Naive B cell (primary cell): ENCODE results near the gene MXRA7. TPM values are rescaled to one million over a fixed set of nuclear protein-coding genes. Genes with fewer than 3 reads are reported as not detected.

ENCODE experiments used
- ATAC-seq, 2 donors: fragments of 150-1000 bp; cut with Tn5 transposase; 2 replicates each; pipeline ENCODE4 v1.10.0; 2021; ENCODE audit warnings: low read depth in 2 of 2, mild to moderate bottlenecking in 2 of 2, moderate library complexity in 2 of 2
- DNase-seq: peaks from one replicate; pipeline ENCODE4 v3.0.0; 2022
- H3K27ac Mint-ChIP-seq, 6 donors: one replicate each; pipeline ENCODE4 v1.8.0; 2020 to 2022; ENCODE audit warnings: mild to moderate bottlenecking in 6 of 6, mixed read lengths in 6 of 6, moderate library complexity in 5 of 6, inconsistent platforms in 2 of 6
- H3K27me3 Mint-ChIP-seq, 3 donors: one replicate each; pipeline ENCODE4 v1.8.0; 2021 to 2022; ENCODE audit warnings: mixed read lengths in 3 of 3, mild to moderate bottlenecking in 1 of 3
- H3K36me3 Mint-ChIP-seq, 2 donors: one replicate each; pipeline ENCODE4 v1.8.0; 2020 to 2022; ENCODE audit warnings: mixed read lengths in 2 of 2, inconsistent platforms in 1 of 2, mild to moderate bottlenecking in 1 of 2
- H3K4me1 Mint-ChIP-seq, 3 donors: one replicate each; pipeline ENCODE4 v1.8.0; 2020 to 2022; ENCODE audit warnings: mixed read lengths in 3 of 3, inconsistent platforms in 1 of 3, mild to moderate bottlenecking in 1 of 3, moderate library complexity in 1 of 3
- H3K4me3 Mint-ChIP-seq, 8 donors: one replicate each; pipeline ENCODE4 v1.8.0; 2020 to 2022; ENCODE audit warnings: mild to moderate bottlenecking in 8 of 8, mixed read lengths in 8 of 8, moderate library complexity in 8 of 8, inconsistent platforms in 2 of 8
- H3K9me3 Mint-ChIP-seq, 7 donors: one replicate each; pipeline ENCODE4 v1.8.0; 2020 to 2022; ENCODE audit warnings: mixed read lengths in 7 of 7, mild to moderate bottlenecking in 5 of 7, inconsistent platforms in 2 of 7, moderate library complexity in 1 of 7
- polyA plus RNA-seq, 6 donors: library from polyadenylated mRNA; unstranded; fragments of 300-500 nt; fragmentation: Illumina TruSeq; gene quantifications; one replicate each; pipeline ENCODE4 v1.2.3, GENCODE V29; 2021; ENCODE audit warnings: low read depth in 6 of 6

MXRA7 gene
- polyA plus RNA-seq, 6 donors from 2014 or later: 1.8 to 7.7 (median 3.5) TPM

- DNase-seq (no peak), ATAC-seq (no peak)
- H3K27me3 Mint-ChIP-seq: no peaks in the 10 kb centered on the region
- no peaks in the 10 kb centered on the region for H3K4me1 Mint-ChIP-seq
- peak overlapping the region in 1 of 8 donors; percentile 33 for H3K4me3 Mint-ChIP-seq
- H3K9me3 Mint-ChIP-seq: no peaks in the 10 kb centered on the region
- no peak overlapping the region for H3K27ac Mint-ChIP-seq
- no peaks in the 10 kb centered on the region for H3K36me3 Mint-ChIP-seq
These were observed 28.5 kb downstream of the MXRA7 start for GRCh38 chr17:76682296-76682695.

- no peaks in the 10 kb centered on the region for H3K4me1 Mint-ChIP-seq
- H3K27me3 Mint-ChIP-seq: no peaks in the 10 kb centered on the region
- H3K4me3 Mint-ChIP-seq: no peak overlapping the region
- peak; percentile 61 to 75 for ATAC-seq
- H3K27ac Mint-ChIP-seq: no peak overlapping the region
- H3K9me3 Mint-ChIP-seq: no peaks in the 10 kb centered on the region
- H3K36me3 Mint-ChIP-seq: no peaks in the 10 kb centered on the region
- peak; percentile 40 for DNase-seq
These were observed 29.3 kb downstream of the MXRA7 start for GRCh38 chr17:76681222-76682137.

DNA sequence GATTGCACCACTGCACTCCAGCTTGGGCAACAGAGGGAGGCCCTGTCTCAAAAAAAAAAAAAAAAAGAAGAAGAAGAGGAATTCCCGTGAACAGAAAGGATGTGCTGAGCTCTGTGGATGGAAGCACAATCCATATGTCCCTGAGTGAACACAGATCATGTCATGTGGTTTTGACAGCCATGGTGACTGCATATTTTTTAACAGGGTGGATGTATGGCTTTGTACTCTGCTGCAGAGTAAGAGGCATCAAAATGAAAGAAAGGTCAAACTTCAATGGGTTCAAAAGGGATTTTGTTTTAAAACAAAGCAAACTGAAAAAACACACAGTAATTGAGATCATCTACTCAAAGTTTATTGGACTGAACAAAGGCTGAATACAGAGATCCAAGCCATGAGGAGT, 31.5 kb downstream of the MXRA7 start:
- no peaks in the 10 kb centered on the region for H3K4me1 Mint-ChIP-seq
- DNase-seq: no peak
- no peak overlapping the region for H3K27ac Mint-ChIP-seq
- ATAC-seq: no peak
- no peaks in the 10 kb centered on the region for H3K36me3 Mint-ChIP-seq
- no peaks in the 10 kb centered on the region for H3K27me3 Mint-ChIP-seq
- H3K9me3 Mint-ChIP-seq: no peaks in the 10 kb centered on the region
- no peak overlapping the region for H3K4me3 Mint-ChIP-seq

DNA sequence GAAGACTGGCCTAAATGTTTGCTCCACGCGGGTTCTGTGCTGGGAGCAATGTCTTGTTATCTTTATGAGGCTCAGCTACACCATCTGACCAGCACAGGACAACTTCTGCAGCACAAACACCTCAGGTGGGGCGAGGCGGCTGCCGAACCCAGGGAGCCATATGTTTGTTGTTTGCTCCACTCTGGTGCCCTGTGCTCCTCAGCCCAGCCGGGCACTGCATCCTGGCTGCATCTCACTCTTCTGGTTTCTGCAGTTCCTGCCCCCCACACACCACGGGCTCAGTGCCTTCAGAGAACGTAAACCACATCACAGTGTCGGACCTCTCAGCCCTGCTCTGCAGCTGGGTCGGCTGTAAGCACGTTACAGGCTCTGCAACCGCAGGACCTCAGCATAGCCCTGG, 32.4 kb downstream of the MXRA7 start:
- Mint-ChIP-seq H3K27me3 (no peaks in the 10 kb centered on the region), H3K27ac (no peak overlapping the region), H3K4me3 (no peak overlapping the region), H3K4me1 (no peaks in the 10 kb centered on the region), H3K9me3 (no peaks in the 10 kb centered on the region), H3K36me3 (no peaks in the 10 kb centered on the region)
- DNase-seq (no peak), ATAC-seq (no peak)

DNA sequence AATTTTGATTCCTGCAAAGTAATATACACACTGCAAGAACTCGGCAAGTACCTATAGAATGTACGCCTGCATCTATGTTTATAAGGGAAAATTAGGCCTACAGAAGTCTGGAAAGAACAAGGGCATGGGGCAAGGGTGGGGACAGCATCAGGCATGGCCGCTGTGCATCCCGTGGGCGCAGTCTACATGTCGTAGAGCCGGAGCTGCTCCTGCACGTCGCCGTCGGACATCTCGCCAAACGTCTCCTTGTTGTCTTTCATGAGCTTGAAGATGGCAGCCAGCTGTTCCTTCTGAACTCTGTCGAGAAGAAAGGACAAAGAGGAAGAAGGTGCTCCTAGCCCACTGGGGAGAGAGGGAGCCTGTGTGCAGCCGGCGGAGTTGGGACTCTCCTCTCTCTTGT, 33.4 kb downstream of the MXRA7 start:
- Mint-ChIP-seq H3K4me1 (peaks cover 3 to 4% (median 4%) of the 10 kb centered on the region in 3 donors), H3K27ac (no peak overlapping the region), H3K27me3 (no peaks in the 10 kb centered on the region), H3K4me3 (no peak overlapping the region), H3K36me3 (no peaks in the 10 kb centered on the region), H3K9me3 (no peaks in the 10 kb centered on the region)
- no peak for ATAC-seq
- no peak for DNase-seq

DNA sequence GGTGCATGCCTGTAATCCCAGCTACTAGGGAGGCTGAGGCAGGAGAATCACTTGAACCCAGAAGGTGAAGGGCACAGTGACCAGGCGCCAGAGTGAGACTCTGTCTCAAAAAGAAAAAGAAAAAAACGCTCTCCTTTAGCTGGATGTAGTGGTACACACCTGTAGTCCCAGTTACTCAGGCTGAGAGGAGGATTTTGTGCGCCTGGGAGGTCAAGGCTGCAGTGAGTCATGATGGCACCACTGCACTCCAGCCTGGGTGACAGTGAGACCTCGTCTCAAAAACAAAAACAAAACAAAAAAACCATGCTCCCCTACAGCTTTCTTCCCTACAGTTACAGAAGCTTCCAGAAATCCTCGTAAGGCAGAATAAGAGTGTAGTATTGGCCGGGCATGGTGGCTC, 34.1 kb downstream of the MXRA7 start:
- no peaks in the 10 kb centered on the region for H3K27me3 Mint-ChIP-seq
- no peaks in the 10 kb centered on the region for H3K9me3 Mint-ChIP-seq
- no peaks in the 10 kb centered on the region for H3K36me3 Mint-ChIP-seq
- H3K4me1 Mint-ChIP-seq: peaks cover 9 to 12% (median 11%) of the 10 kb centered on the region in 3 donors
- ATAC-seq (no peak), DNase-seq (no peak)
- no peak overlapping the region for H3K27ac Mint-ChIP-seq
- H3K4me3 Mint-ChIP-seq: no peak overlapping the region

- Mint-ChIP-seq H3K4me1 (peaks cover 19 to 22% (median 21%) of the 10 kb centered on the region in 3 donors), H3K27me3 (no peaks in the 10 kb centered on the region), H3K27ac (no peak overlapping the region), H3K9me3 (peaks cover 0 to 4% (median 0%) of the 10 kb centered on the region in 7 donors), H3K4me3 (peak overlapping the region in 1 of 8 donors; percentile 25), H3K36me3 (no peaks in the 10 kb centered on the region)
- ATAC-seq (no peak), DNase-seq (no peak)
These were observed 35.1 kb downstream of the MXRA7 start for GRCh38 chr17:76675648-76676047.

- no peaks in the 10 kb centered on the region for H3K27me3 Mint-ChIP-seq
- peaks cover 0 to 5% (median 0%) of the 10 kb centered on the region in 7 donors for H3K9me3 Mint-ChIP-seq
- peaks cover 19 to 24% (median 23%) of the 10 kb centered on the region in 3 donors for H3K4me1 Mint-ChIP-seq
- DNase-seq (no peak), ATAC-seq (no peak)
- H3K4me3 Mint-ChIP-seq: peak overlapping the region in 2 of 8 donors; percentile 22 to 98
- H3K27ac Mint-ChIP-seq: no peak overlapping the region
- no peaks in the 10 kb centered on the region for H3K36me3 Mint-ChIP-seq
These were observed 36.2 kb downstream of the MXRA7 start for GRCh38 chr17:76674600-76674999.

DNA sequence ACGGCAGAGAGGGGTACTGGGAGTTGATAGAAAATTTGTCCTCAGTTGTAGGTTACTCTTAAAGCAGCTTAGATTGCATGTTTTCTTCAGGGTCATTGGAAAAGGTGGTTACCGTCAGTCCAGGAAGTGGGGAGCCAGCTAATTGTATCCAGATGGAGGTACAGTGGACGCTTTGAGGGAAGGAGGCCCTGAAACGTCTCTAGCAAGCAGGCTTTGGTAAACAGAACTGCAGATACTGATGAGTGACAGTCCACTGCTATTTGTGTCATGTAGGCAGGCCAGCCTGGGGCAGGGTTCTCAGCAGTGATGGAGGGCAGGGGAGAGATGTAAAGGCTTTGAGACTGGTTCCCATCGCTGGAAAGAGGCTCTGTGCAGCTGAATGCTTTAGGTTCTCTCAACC, 37.0 kb downstream of the MXRA7 start:
- Mint-ChIP-seq H3K36me3 (no peaks in the 10 kb centered on the region), H3K27me3 (no peaks in the 10 kb centered on the region), H3K27ac (peak overlapping the region in 1 of 6 donors; percentile 61), H3K4me1 (peaks cover 19 to 24% (median 23%) of the 10 kb centered on the region in 3 donors), H3K9me3 (peaks cover 0 to 5% (median 0%) of the 10 kb centered on the region in 7 donors), H3K4me3 (peak overlapping the region in 3 of 8 donors; percentile 19 to 98 (median 21))
- no peak for DNase-seq
- no peak for ATAC-seq

DNA sequence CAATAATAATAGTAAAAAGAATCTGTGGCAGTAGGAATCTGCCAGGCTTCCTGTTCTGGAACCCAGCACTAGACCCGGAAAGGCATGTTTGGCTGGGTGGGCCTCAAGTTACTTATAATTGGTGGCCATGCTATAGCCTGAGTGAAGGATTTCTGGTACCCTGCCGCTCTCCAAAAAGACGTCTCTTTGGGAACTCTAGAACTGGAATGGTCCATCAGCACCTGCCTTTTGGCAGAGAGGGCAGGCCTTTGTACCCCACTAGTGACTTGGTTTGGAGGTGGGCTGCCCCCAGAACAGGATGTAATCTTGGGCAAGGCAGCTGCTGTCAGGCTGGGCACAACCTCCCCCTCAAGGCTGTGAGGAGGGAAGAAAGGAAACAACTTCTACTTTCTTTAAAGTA, 37.9 kb downstream of the MXRA7 start:
- no peak for ATAC-seq
- peaks cover 19 to 24% (median 23%) of the 10 kb centered on the region in 3 donors for H3K4me1 Mint-ChIP-seq
- no peak overlapping the region for H3K27ac Mint-ChIP-seq
- peaks cover 0 to 4% (median 4%) of the 10 kb centered on the region in 3 donors for H3K27me3 Mint-ChIP-seq
- no peak for DNase-seq
- peak overlapping the region; percentile 84 to 98 (median 92) for H3K4me3 Mint-ChIP-seq
- no peaks in the 10 kb centered on the region for H3K36me3 Mint-ChIP-seq
- peaks cover 0 to 5% (median 0%) of the 10 kb centered on the region in 7 donors for H3K9me3 Mint-ChIP-seq

DNA sequence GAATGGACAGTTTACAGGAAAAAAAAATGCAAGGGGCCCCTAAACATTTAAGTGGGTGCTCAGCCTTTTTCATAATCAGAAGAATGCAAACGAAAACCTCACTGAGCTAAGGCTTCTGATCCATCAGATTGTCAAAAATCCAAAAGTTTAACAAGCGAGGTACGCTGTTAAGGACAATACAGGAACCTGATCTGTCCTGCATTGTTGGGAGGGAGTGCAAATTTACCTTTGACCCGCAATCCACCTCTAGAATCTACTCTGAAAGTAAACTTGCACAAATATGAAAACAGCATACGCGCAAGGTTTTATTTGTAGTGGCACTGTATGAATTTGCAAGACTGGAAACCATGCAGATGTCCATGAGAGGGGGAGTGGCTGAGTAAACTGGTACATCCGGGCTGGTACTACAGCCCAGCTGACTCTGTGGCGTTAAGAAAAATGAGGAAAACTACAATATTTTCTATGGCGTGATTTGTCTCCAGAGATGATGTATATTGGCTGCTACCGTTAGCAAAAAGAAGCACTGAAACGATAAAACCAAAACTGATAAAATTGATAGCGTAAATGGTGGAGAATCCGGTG, 38.4 kb downstream of the MXRA7 start:
- DNase-seq: no peak
- peaks cover 19 to 24% (median 23%) of the 10 kb centered on the region in 3 donors for H3K4me1 Mint-ChIP-seq
- no peak for ATAC-seq
- H3K27me3 Mint-ChIP-seq: peaks cover 1 to 9% (median 9%) of the 10 kb centered on the region in 3 donors
- H3K36me3 Mint-ChIP-seq: no peaks in the 10 kb centered on the region
- peaks cover 0 to 5% (median 0%) of the 10 kb centered on the region in 7 donors for H3K9me3 Mint-ChIP-seq
- H3K4me3 Mint-ChIP-seq: peak overlapping the region; percentile 84 to 98 (median 94)
- H3K27ac Mint-ChIP-seq: peak overlapping the region in 5 of 6 donors; percentile 90 to 99 (median 97)

GRCh38 chr17:76671912-76672262, 38.9 kb downstream of the MXRA7 start:
- Mint-ChIP-seq H3K4me1 (peaks cover 19 to 24% (median 23%) of the 10 kb centered on the region in 3 donors), H3K27ac (peak overlapping the region; percentile 86 to 99 (median 96)), H3K9me3 (peaks cover 0 to 5% (median 0%) of the 10 kb centered on the region in 7 donors), H3K36me3 (no peaks in the 10 kb centered on the region), H3K27me3 (peaks cover 6 to 14% (median 12%) of the 10 kb centered on the region in 3 donors), H3K4me3 (peak overlapping the region; percentile 84 to 98 (median 94))
- DNase-seq (no peak), ATAC-seq (no peak)

- Mint-ChIP-seq H3K4me3 (peak overlapping the region; percentile 84 to 98 (median 94)), H3K27me3 (peaks cover 6 to 18% (median 12%) of the 10 kb centered on the region in 3 donors), H3K4me1 (peaks cover 19 to 24% (median 23%) of the 10 kb centered on the region in 3 donors), H3K36me3 (no peaks in the 10 kb centered on the region), H3K27ac (peak overlapping the region; percentile 86 to 99 (median 96)), H3K9me3 (peaks cover 0 to 5% (median 0%) of the 10 kb centered on the region in 7 donors)
- peak; percentile 98 for ATAC-seq
- peak; percentile 98 for DNase-seq
These were observed 39.4 kb downstream of the MXRA7 start for GRCh38 chr17:76671123-76671911.
